NCI-H187 treated with DMSO at 0.1 percent for 48 hours (cell line): ENCODE results near the gene CTTN.

Experiments
- DNase-seq: peaks from one replicate; lab custom pipeline; 2025; lab: John Stamatoyannopoulos, UW

CTTN gene

GRCh38 chr11:70477176-70477575 is 78.8 kb downstream of the CTTN start:
- DNase-seq = no peak

GRCh38 chr11:70477609-70478008 is 79.3 kb downstream of the CTTN start:
- no peak for DNase-seq

GRCh38 chr11:70478166-70478890 is 80.0 kb downstream of the CTTN start:
- no peak for DNase-seq

- no peak for DNase-seq
Measured at GRCh38 chr11:70480711-70481110, 82.4 kb downstream of the CTTN start.

- DNase-seq = no peak
Measured at GRCh38 chr11:70481625-70482528, 83.5 kb downstream of the CTTN start.

GRCh38 chr11:70482529-70482917 is 84.2 kb downstream of the CTTN start:
- DNase-seq = no peak

- no peak for DNase-seq
Measured at GRCh38 chr11:70483077-70483861, 84.9 kb downstream of the CTTN start.

GRCh38 chr11:70483917-70484316 is 85.6 kb downstream of the CTTN start:
- no peak for DNase-seq

GRCh38 chr11:70485326-70486025 is 87.1 kb downstream of the CTTN start:
- DNase-seq = no peak

GRCh38 chr11:70486026-70486415 is 87.7 kb downstream of the CTTN start:
- DNase-seq = no peak
